GM18526 (cell line): ENCODE data around the gene COLQ.

Experiments used
- POLR2A ChIP-seq: IDR thresholded peaks from 3 replicates; pipeline ENCODE4 v1.6.1; 2011; ENCODE audit not compliant: insufficient read length; ENCODE audit errors: extremely low read depth

Gene COLQ

DNA sequence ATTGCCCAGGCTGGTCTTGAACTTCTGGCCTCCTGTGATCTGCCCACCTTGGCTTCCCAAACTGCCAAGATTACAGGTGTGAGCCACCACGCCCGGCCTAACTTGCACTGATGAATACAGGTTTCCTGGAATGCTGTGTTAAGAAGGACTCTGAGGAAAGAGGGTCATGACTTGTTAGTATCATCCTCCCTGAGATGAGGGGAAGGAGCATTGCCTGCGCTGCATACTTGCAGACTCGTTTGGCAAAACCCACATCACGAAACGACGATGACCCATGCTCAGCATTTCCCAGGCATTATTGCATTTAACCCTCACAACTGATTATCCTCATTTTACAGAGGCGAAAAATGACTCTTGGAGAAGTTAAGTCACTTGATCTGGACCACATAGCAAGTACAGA is 18.9 kb downstream of the COLQ start:
- TF ChIP-seq POLR2A, result no peak

DNA sequence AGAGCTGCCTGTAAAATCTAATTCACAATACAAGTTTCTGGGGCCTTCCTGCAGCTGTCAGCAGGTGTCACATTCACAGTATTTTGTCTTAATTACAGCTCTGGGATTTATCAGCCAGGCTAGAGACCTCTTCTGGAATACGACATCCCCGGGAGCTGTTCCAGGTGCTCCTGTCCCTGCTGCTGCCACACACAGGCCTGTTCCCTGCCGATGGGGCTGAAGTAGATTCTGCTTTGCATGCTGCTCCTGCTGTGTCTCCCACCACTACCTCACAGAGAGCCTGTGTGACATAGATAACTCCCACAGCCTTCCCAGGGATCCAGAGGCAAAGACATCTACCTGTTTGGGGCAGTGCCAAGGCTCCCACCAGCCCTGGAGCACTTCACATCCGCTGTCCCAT is 20.4 kb downstream of the COLQ start:
- no peak for TF ChIP-seq POLR2A

DNA sequence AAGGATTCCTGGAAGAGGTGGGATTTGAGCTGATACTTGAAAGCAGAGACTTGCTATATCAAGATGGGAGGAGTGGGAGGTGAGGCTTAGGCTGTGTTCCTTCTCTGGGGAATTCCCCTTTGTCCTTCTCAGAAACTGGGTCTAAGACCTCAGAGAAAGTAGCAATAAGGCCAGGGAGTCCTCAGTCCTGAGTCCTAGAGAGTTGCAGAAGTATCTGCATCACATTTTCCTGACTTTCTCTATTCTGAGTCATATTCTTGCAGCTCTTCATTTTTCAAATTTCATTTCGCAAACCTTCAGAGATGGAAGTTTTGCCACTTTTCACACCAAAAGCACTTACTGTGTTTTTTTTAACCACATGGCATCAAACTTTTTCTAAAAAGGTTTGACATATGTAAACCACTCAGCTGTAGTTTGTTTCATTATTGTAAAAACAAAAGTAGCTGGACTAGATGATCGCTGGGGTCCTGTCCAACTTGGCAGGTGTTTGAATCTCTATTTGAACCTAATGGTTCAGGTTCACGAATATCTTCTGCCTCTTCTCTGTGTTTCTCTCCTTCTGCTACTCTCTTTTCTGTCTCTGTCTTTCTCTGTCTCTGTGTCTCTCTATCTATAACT is 21.3 kb downstream of the COLQ start:
- no peak for TF ChIP-seq POLR2A

DNA sequence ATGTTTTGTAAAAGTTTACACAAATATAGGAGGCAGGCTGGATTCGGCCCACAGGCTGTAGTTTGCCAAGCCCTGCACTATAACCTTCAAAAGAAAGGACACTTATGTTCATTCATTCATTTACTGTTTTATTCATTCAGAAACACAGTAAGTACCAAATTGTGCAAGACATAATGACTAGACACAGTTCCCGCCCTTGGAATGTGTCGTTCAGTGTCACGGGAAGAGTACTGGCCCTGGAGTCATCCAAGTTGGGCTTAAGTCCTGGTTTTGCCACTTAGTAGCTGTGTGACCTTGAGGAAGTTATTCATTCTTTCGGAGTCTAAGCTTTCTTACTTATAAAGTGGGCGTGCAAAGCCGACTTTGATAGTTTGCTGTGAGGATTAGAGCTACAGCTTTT is 22.0 kb downstream of the COLQ start:
- no peak for TF ChIP-seq POLR2A

DNA sequence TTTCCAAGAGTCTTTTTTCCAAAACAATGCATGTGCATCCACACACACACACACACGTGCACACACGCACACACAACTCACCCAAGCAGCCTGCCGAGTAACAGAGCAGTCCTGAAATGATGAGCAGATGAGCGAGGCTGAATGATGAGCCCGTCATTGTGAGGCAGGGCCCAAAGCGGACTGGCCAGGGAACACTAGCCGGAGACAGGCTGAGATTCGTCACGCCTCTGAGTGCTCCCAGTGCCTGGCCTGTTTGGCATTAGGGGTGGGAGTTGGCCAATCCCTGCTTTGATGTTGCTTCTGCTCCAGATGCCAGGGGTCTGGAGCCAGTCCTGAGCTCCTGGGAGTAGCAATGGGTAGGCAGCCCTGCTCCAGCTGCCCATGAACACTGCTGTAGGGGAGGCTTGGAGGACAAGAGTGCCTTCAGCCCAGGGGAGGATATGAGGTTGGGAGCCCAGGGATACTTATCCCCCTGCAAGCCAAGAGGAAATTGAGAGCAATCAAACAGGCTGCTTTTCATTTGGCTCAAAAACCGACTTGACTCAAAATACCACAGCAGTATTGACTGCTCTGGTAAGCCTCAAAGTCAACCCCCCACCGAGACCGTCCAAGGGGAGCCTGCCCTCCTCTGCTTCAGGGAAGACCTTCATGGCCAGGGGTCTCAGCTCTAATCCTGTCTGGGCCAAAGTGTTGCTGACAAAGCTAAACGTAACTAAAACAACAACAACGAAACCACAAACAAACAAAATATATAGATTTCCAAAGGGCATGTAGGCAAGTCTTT is 22.9 kb downstream of the COLQ start:
- TF ChIP-seq POLR2A, result no peak

DNA sequence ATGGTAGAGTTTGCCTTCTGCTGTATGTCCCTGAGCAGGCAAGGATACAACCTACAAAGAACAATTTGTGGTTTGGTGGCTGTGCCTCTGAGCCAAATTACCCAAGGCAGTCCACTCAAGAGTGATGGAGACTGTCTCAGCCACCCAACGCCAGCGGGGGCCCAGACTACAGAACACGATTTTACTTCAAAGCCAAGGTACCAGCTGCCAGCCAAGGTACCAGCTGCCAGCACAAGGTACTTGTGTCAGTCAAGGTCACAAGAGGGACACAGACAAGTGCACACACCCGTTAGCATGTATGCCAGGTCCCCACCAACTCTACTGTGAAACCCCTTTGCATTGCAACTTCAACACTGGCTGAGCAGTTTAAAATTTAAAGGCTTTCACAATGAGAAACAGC is 23.5 kb downstream of the COLQ start:
- no peak for TF ChIP-seq POLR2A

DNA sequence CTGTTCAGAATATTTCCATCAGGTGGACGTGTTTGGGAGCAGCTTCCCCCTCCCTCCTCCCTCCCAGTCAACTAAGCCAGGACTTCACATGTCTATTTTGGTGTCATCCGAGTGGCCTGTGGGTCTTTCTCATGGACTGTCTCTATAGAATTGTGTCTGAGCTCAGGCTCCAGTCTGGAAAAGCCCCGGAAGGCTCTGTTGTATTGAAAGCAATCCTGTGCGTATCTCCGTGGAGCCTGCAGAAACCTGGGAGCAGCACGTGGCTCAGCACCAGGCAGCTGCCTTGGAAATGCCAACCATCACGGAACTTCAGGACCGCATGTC is 25.2 kb downstream of the COLQ start:
- TF ChIP-seq POLR2A, result no peak

DNA sequence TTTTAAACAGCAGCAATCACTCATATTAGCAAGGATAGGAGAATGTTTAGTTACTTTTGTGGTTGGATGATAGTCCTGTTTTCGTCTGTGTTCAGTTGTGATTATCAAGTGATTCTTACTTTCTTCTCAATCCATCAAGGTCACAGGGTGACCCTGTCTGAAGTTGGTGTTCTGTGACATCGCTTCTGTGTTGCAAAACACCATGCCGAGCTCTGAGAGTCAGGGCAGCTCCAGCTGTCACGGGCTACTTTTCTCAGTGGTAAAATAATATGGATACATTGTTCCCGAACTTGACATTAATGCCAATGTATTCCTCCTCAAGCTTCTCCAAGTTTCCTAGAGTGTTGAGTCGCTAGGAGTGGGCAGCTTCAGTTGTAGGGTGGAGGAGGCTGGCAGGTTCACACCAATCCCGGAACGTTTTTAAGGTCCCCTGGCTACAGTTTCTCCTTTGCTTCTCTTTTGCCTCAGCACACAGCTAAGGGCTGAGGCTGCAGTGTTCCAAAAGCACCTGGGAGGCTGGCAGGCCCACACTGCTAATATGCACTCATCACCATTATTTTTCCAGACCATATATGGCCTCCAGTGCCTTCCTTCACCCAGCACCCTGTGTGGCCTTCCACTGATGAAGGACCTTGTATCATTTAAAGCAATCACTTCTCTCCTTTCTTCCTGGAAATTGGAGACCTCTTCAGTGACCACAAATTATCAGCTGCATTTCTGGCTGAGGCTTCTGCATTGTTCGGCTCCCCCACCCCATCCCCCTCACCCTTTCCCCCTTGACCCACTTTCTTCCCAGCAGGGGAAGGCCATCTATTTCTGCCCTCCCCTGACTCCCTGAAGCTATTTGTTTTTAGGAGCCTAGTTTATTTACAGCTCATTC is 25.8 kb downstream of the COLQ start:
- TF ChIP-seq POLR2A, result no peak

DNA sequence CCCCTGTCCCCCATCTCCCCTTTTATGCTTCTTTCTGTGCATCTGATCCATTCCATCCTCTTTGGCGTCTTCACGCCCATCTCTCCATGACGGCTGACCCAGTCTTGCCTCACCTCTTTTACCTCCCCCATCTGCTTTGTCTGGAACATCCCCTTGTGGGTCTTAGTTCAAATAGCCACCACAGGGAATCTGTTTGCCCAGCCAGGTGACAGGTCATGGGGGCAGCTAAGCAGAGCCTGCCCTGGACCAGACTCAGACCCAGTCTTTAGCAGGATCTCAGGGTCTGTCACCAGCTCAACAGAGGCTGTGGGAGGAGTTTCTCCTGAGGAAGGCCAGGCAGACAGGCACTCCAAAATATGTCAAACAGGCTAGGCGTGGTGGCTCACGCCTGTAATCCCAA is 28.1 kb downstream of the COLQ start:
- TF ChIP-seq POLR2A, result no peak

DNA sequence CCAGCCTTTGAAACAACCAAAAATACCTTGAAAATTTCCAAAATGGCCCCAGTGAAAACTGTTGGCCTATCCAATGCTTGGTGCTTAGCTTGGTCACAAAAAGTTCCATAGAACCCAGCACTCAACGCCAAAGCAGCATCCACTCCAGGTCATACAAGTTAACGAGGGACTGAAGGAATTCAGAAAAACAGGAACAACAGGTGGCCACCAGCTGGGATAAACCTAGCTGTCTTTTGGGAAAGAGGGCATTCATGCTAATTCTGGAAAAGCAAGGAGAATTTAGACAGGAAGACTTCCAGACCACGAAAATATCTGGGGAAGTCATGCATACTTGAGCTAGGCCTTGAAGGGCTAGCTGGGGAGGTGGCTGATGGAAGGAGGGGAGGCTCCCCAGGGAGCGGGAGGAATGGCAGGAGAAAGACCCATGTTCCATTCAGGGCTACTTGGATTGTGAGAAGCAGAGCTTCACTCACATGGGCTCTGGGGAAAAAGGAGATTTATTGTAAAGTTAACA is 28.6 kb downstream of the COLQ start:
- TF ChIP-seq POLR2A, result no peak

DNA sequence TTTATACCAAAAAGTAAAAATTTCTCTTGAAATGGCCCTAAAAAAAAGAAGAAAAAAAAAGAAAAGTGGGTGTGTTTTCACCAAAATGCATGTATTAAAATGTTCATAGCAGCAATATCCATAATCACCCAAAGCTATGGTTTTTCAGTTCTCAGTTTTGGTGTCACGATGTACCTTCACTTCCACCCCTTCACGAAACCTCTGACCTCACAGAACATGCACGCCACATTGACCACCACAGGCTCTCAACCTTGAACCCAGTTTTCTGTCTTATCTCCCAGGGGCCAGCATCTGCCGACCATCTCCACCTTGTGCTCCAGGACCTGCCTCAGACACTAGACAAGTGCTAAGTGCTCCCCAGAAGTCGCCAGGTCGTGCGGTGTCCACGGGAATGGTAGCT is 30.4 kb downstream of the COLQ start:
- TF ChIP-seq POLR2A, result no peak

DNA sequence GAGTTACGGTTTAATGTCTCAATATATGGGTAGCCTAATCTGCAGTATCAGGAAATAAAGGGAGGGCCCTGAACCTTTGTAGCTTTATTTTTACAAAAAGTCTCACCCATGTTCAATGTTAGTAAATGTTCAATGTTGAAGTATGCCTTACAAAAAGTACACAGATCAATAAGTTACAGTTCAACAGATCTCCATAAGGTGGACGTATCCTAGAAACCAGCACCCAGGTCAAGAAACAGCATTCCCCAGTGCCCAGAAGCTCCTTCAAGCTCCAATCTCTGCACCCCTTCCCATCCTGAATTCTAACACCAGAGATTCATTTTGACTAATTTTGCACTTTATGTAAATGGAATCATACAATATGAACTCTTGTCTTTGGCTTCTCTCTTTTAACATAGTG is 31.3 kb downstream of the COLQ start:
- TF ChIP-seq POLR2A, result no peak

DNA sequence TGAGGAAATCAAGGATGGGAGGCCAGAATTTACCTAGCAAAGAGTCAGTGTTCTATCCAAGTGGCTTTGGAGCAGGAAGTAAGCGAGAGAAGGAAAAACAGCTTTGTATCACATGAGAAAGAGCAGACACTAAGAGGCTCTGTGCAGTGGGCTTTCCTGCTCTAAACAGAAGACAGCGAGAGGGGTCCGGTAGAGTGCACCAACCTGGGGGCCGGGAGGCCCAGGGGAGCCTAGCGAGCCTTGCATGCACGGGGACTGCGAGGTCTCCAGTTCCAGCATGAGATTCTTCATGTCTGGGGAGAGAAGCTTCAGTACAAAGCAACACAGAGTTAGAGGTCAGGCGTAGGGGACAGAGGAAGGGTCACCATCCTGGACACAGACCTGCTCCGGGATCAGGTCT is 33.5 kb downstream of the COLQ start:
- TF ChIP-seq POLR2A, result no peak

DNA sequence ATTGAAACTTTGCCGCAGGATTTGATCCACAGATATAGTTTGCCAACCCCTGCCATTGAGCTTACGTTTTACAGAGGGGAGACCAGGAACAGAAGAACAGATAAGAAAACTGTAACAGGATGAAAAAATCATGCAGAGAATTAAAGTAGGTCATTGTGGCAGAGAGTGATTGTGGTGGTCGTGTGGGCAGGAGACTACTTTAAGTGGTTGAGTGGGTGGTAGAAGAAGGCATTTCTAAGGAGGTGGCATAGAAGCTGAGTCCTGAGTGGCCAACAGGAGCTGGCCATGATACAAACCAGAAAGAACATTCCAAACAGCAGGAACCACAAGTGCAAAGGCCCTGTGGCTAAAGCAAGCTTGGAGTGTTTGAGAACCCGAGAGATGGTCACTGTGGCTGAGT is 34.5 kb downstream of the COLQ start:
- no peak for TF ChIP-seq POLR2A

DNA sequence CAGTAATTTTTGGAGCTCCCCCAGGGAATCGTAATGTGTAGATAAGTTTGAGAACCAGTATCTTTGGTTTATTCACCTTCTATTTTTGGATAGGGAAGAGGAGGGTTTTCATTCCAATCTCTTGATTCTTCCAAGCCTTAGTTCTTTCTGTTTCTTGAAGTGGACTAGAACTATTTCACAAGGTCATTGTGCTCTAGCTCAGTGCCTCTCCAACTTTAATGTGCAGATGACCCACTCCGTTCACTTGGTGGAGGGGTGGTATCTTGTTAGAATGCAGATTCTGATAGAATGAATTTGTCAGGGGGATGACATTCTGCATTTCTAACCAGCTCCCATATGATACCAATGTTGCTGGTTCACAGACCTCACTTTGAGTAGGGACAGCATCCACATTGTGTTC is 35.5 kb downstream of the COLQ start:
- no peak for TF ChIP-seq POLR2A
